Activated T-cell treated with anti-CD3 and anti-CD28 coated beads, Interleukin-2, amount 50 U/mL, for 1 hour (primary cell): ENCODE measurements around the gene ODAPH.

Experiments
- DNase-seq: peaks from one replicate; pipeline ENCODE4 v3.0.0-alpha.2; 2020

The ODAPH gene

DNA sequence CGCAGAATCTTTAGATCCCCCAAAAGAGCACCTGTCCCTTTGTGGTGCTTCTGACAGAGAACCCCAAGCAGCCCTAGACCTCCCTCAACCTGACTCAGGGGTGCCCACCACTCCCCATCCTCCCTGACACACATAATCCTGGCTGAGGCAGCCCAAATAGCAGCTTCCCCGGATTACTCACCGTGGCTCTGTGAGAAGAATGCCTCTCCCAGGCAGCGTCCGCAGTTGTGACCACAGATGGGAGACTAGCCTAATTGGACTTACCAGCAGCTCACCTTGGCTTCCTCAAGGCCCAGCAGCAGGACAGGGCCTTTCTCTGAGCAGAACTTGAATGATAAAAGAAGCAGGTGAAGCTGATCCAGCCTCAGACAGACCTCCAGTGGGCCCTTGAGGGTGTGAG is 10.3 kb upstream of the ODAPH start:
- DNase-seq = no peak

DNA sequence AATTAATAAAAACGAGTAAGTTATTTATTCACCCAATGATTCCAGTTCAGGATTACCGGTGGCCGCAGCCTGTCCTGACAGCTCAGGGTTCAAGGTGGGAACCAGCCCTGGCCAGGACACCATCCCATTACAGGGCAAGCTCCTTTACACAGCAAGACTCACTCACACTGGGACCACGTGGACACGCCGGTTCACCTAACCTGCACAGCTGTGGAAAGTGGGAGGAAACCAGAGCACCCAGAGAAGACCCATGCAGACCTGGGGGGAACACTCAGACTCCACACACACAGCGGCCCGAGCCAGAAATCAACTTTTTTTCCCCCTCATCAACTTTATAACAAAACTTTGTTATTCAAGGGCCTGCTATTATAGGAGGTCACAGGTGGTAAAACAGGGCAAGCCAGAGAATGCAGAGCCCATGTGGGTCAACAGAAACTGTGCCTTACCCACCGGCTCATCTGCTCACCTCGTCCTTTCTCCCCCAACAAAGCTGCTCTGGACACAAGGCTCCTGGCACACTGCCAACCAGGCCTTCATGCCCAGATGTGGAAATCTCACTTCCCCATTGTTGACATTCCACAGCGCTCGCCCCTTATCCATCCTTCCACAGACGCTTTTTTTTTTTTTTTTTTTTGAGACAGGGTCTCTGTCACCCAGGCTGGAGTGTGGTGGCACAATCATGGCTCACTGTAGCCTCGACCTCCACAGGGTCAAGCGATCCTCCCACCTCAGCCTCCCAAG is 8.0 kb upstream of the ODAPH start:
- no peak for DNase-seq

DNA sequence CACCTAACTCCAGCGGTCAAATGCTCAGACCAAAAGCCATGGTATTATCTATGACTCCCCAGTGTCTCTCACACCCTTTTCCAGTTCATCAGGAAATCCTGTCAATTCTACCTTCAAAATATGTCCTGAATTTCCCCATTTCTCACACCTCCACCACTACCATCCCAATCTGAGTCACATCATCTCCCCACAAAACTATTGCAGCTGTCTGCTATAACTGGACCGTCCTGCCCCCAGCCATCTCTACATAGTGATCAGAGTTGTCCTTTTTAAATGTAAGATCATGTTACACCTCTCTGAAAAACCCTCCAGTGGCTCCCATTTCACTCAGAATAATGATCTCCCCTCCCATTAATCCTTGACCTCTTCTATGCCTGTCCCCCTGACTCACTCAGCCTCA is 6.8 kb upstream of the ODAPH start:
- DNase-seq = no peak

DNA sequence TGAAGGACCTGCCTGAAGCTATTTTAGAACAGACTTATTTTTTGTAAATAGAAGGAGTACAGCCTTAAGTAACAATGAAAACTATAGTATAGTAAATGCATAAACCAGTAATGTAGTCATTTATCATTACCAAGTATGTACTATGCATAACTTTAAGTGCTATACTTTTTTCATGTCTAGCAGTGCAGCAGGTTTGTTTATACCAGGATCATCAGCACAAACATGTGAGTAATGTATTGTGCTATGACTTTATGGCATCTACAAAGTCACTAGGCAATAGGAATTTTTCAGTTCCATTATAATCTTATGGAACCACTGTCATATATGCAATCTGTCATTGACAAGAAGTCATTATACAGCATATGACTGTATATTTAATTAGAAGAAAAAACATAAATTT is 3.4 kb upstream of the ODAPH start:
- DNase-seq = no peak

DNA sequence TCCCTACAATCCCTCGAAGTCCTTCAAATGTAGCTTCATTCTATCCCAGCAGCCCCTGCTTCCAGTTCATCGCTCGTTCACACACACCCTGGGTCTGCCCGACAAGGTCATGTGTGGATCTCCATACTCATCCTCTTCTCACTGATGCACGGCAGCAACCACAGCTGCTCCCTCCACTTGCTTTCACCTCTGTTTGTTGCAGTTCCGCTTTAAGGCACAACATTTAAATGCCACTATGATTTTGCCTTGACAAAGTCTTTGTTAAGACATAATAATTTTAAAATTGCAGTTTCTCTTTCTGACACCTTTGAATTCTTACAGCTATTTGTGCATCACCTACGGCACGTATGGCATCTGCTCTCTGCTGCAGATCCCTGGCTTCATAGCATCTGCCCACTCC is 1.8 kb downstream of the ODAPH start:
- no peak for DNase-seq

DNA sequence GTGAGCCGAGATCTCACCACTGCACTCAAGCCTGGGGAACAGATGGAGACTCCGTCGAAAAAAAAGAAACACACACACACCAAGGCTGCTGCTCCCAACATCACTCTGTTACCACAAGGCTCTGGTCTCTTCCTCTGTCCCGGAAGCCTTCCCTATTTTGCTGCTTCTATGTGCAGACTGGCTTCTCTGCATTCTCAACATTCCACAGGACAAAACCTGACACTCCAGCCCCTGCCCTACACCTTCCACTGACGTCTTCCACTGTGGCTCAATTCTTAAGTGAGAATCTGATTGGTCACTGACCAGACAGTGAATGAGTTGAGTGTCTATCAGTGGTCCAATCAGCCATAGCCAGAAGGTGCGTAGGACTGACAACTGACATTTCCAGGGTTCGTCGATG is 5.9 kb downstream of the ODAPH start:
- no peak for DNase-seq

DNA sequence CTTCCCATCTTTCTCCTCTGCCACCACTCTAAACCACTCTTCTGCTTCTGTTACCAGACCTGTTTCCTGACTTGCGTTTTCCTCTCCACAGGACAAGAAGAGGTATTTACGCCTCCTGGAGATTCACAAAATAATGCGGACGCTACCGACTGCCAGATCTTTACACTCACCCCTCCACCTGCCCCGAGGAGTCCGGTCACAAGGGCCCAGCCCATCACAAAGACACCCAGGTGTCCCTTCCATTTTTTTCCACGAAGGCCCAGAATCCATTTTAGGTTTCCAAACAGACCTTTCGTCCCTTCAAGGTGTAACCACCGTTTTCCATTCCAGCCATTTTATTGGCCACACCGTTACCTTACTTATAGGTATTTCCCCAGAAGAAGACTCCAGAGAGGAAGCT is 8.2 kb downstream of the ODAPH start:
- DNase-seq = no peak

DNA sequence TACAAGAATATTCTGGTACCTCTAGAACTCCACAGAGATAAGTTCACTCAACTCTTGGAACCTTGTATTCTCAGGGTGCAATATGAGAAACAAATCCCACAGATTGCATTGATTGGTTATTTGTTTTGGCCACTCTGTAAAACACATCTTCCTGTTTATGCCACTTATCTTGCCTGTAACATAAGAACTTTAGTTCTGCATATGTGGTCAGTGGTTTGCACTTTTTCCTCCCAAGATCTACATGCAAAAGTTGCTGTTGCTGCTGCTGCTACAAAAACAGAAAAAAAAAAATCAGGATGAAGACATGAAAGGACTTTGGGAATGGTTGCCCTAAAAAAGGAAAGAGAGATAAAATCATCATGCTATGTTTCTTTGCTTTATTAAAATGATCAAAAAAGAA is 9.6 kb downstream of the ODAPH start:
- DNase-seq = no peak

DNA sequence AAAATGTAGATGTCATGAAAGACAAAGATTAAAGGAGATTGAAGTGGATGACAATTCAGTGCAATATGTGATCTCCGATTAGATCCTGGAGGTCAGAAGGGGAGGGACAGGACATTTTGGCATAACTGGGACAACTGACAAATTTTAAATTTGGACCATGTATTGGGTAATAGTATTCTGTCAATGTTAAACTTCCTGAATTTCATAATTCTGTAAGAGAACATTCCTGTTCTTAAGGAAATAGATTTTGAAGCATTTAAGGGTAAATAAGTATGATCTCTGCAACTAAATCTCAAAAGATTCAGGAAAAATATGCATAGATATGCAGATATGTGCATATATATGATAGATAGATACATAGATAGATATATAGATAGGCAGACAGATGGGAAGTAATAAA is 11.0 kb downstream of the ODAPH start:
- DNase-seq = no peak

DNA sequence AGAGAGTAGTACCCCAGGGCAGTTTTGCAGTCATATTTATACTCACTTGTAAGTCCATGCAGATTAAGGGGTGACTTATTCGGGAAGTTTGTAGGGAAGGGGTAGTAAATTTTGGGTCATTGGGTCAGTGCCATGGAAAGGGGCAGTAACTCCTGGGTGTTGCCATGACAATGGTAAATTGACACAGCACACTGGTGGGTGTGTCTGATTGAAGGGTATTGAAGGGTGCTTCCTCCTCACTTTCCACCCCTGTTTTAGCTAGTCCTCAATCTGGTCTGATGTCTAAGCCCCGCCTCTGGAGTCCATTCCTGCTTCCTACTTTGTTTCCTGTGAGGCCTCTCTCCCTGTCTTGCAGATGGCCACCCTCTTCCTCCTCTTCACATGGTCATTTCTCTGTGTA is 11.9 kb downstream of the ODAPH start:
- no peak for DNase-seq

DNA sequence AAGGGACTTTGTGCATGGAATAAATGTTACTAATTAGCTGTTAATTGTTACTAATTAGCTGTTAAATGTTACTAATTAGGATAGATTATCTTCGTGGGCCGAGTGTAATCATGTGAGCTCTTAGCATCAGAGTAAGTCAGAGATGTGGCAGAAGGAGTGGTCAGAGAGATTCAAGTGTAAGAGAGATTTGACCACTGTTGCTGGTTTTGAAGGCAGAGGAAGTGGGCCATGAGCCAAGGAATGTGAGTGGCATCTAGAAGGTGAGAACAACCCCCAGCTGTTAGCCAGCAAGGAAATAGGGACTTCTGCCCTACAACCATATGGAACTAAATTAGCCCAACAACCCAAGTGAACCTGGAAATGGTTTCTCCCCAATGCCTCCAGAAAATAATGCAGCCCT is 28.2 kb downstream of the ODAPH start:
- DNase-seq = no peak

DNA sequence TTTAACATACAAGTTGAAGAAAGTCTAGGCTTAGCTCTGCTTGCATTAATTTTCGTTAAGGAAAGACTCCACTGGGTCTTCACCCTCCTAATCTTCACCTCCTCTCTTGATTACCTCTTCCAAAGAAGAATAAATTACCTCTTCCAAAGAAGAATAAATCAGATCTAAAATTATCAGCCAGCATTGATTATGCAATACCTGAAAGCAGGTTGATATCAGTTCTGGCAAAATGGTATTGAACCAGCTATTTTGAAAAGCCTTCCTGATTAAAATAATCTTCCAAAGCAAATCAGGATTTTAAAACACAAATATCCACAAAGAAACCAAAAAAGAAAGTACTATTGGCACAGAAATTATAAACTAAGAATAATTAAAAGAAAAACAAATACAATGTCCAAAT is 37.5 kb downstream of the ODAPH start:
- no peak for DNase-seq

DNA sequence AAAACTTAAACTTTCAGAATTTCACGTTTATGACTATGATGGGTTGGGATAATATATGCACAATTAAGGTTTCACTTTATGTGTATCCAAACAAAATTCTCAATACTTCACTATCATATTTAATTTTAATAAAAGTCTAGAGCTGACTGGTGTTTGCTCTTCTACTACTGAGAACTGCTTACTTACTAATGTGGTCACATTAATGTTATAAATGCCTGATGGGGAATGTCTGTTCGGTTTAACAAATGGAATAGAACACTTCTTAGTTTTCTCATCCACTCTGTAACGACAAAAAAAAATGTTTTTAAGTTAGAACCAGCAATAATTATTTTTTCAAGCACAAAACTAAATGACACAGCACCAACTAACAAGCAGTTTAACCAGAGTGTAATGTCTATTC is 40.2 kb downstream of the ODAPH start:
- no peak for DNase-seq

DNA sequence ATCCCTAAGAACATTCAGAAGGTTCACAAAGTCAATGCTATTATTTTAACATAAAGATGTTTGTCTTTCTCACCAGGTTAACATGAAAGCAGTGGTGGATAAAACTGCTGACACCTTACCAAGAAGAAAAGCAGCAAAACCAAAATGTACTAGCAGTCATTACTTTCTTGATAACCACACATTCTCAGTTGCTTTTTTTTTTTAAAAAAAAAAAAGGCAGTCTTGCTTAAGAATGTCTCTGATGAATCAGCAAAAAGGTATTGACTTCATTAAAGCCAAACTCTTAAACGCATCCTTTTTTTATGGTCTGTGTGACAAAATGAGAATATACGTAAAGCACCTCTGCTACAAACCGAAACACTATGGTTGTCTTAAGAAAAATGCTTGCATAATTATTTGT is 42.5 kb downstream of the ODAPH start:
- no peak for DNase-seq

DNA sequence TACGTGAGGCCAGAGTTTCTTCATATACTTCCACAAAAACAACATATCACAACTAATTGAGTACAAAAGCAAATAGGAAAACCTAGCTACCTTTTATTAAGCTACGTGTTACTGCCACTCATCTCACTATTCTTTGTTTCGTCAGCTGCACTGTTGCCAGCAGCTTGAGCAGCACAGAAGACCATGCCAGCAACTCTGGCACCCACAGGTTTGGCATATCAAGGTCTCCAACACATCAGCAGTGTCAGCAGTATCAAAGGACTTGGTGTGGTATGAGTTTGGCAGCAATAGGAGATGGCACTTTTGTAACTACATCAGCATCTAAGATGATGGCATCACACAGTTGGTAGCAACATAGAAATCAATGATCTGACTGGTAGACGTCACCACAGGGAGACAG is 43.8 kb downstream of the ODAPH start:
- DNase-seq = no peak

DNA sequence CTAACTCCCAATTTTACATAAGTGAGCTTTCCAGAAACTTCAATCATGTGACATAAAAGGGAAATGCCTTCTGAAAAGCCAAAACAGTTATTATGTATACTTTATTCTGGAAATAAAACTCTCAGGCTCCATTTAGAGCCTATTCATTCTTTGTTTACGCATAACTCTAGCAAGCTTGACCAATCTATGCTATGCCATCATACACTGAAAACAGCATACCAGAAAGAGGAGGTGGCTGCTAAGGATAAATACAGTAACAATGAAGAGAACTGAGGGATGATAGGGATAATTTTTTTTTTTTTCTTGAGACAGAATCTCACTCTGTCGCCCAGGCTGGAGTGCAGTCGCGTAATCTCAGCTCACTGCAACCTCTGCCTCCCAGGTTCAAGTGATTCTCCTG is 50.1 kb downstream of the ODAPH start:
- DNase-seq = no peak

DNA sequence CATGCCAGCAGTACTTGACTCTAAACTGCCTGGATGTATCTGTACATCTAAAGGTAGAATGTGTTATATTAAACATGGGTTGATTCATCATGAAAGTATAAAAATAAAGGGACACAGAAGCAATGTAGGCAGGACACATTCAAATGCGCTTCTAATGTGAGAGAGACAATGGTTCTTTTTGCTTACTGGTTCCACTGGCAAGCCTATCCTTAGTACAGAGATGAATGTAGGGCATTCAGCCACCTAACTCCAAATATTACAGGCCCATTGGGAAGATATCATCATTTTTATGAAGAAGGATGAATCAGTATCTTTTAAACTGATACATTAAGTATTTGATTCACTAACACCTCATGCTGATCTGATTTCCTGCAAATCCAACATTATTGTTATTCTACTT is 56.4 kb downstream of the ODAPH start:
- no peak for DNase-seq
